ENCODE results near the gene NRP1.

DNA sequence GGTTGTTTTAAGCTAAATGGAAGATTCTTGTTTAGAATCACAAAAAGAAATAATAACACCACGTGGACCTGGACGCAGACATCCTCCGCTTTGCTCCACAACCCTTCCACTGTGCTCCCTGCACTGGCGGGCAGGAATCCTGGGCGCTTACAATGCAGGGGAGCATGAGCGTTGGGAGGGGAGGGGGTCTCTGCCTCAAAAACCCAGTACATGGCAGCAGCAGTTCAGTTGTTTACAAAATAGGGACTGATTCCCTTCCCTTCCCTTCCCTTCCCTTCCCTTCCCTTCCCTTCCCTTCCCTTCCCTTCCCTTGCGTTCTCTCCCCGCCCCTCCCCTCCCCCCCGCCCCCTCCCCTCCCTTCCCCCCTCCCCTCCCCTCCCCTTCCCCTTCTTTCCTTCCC is 206.8 kb downstream of the NRP1 start:
- TF ChIP-seq, protein P1, sequence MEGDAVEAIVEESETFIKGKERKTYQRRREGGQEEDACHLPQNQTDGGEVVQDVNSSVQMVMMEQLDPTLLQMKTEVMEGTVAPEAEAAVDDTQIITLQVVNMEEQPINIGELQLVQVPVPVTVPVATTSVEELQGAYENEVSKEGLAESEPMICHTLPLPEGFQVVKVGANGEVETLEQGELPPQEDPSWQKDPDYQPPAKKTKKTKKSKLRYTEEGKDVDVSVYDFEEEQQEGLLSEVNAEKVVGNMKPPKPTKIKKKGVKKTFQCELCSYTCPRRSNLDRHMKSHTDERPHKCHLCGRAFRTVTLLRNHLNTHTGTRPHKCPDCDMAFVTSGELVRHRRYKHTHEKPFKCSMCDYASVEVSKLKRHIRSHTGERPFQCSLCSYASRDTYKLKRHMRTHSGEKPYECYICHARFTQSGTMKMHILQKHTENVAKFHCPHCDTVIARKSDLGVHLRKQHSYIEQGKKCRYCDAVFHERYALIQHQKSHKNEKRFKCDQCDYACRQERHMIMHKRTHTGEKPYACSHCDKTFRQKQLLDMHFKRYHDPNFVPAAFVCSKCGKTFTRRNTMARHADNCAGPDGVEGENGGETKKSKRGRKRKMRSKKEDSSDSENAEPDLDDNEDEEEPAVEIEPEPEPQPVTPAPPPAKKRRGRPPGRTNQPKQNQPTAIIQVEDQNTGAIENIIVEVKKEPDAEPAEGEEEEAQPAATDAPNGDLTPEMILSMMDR (IDR thresholded peaks at IDR 0.05): no peak
- TF ChIP-seq POLR2A (IDR thresholded peaks at IDR 0.05; ENCODE audit: low read length): no peak
- TF ChIP-seq ZSCAN20 (CRISPR knock-in tag; IDR thresholded peaks at IDR 0.05): no peak
- TF ChIP-seq MYC (IDR thresholded peaks at IDR 0.05; ENCODE audit: borderline replicate concordance, low read length): no peak
- no peak for TF ChIP-seq KDM1A (IDR thresholded peaks at IDR 0.05; ENCODE audit: low read depth)
- TF ChIP-seq, protein P2, sequence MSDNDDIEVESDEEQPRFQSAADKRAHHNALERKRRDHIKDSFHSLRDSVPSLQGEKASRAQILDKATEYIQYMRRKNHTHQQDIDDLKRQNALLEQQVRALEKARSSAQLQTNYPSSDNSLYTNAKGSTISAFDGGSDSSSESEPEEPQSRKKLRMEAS (IDR thresholded peaks at IDR 0.05): no peak
- TF ChIP-seq JUN (IDR thresholded peaks at IDR 0.05): no peak
- no peak for TF ChIP-seq MAZ (IDR thresholded peaks at IDR 0.05; ENCODE audit: borderline replicate concordance, low read depth, low read length)
- TF ChIP-seq, protein P3, sequence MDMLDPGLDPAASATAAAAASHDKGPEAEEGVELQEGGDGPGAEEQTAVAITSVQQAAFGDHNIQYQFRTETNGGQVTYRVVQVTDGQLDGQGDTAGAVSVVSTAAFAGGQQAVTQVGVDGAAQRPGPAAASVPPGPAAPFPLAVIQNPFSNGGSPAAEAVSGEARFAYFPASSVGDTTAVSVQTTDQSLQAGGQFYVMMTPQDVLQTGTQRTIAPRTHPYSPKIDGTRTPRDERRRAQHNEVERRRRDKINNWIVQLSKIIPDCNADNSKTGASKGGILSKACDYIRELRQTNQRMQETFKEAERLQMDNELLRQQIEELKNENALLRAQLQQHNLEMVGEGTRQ (IDR thresholded peaks at IDR 0.05): no peak
- TF ChIP-seq EHMT2 (IDR thresholded peaks at IDR 0.05; ENCODE audit: low read depth): no peak
- no peak for TF ChIP-seq CHD2 (IDR thresholded peaks at IDR 0.05; ENCODE audit: low read length, partially characterized antibody)
- no peak for TF ChIP-seq BHLHE40 (IDR thresholded peaks at IDR 0.05; ENCODE audit: low read depth, low read length)
- TF ChIP-seq SMC3 (IDR thresholded peaks at IDR 0.05): no peak
- TF ChIP-seq, protein P4, sequence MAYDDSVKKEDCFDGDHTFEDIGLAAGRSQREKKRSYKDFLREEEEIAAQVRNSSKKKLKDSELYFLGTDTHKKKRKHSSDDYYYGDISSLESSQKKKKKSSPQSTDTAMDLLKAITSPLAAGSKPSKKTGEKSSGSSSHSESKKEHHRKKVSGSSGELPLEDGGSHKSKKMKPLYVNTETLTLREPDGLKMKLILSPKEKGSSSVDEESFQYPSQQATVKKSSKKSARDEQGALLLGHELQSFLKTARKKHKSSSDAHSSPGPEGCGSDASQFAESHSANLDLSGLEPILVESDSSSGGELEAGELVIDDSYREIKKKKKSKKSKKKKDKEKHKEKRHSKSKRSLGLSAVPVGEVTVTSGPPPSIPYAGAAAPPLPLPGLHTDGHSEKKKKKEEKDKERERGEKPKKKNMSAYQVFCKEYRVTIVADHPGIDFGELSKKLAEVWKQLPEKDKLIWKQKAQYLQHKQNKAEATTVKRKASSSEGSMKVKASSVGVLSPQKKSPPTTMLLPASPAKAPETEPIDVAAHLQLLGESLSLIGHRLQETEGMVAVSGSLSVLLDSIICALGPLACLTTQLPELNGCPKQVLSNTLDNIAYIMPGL (CRISPR knock-in tag; IDR thresholded peaks at IDR 0.05; ENCODE audit: borderline replicate concordance): no peak
